WERI-Rb-1 (cell line): ENCODE results near the gene USPL1.
"Not testable (repeated sequence)": the region's sequence is repeated elsewhere in the genome, so short reads cannot be mapped to it uniquely, and the experiment has no call there.

Experiments used
- DNase-seq: peaks from one replicate; pipeline ENCODE4 v3.0.0-alpha.2; 2020
- H3K27ac ChIP-seq: fragments of 250-450 bp; sonication (Bioruptor Pico); 2 replicates; pipeline ENCODE4 v1.5.1; 2020; ENCODE audit warnings: mild to moderate bottlenecking, moderate library complexity
- H3K27me3 ChIP-seq: fragments of 250-450 bp; sonication (Bioruptor Pico); 2 replicates; pipeline ENCODE4 v1.5.1; 2021; ENCODE audit warnings: mild to moderate bottlenecking, low read depth, moderate library complexity; ENCODE audit not compliant: insufficient read depth, severe bottlenecking
- H3K36me3 ChIP-seq: fragments of 250-450 bp; sonication (Bioruptor Pico); 2 replicates; pipeline ENCODE4 v1.5.1; 2020; ENCODE audit warnings: mild to moderate bottlenecking, moderate library complexity
- H3K4me3 ChIP-seq: 2 replicates; pipeline ENCODE4 v1.5.1; 2011; ENCODE audit warnings: low read depth, mild to moderate bottlenecking, control low read depth, low read length
- H3K9me3 ChIP-seq: fragments of 250-450 bp; sonication (Bioruptor Pico); 2 replicates; pipeline ENCODE4 v1.5.1; 2021; ENCODE audit warnings: mild to moderate bottlenecking, moderate library complexity; ENCODE audit not compliant: severe bottlenecking
- TF ChIP-seq, protein P1 (sequence below): IDR thresholded peaks from 2 replicates; pipeline ENCODE4 v1.5.1; 2011; ENCODE audit warnings: low read depth, mild to moderate bottlenecking, control low read depth, inconsistent platforms, low read length

Gene USPL1

DNA sequence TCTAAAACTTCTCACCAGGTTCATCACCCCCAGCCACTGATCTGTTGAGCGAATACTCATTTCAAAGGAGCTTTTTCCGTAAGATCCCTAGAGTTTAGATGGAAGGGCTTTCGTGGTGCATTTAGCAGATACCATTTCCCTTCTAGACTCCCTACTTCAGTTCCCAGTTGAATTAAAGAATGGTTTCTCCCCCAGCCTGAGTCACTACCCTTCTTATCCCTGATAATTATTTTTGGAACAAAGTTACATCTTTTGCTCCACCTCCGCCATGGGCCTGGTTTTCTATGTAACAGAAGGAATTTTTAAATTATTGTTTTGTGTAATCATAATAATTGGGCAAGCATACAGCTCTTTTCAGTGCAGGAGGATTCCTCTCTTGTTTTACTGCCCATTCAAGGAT is 22.0 kb downstream of the USPL1 start:
- Histone ChIP-seq H3K27ac (no peak overlapping the region), H3K27me3 (no peaks in the 10 kb centered on the region), H3K36me3 (no peaks in the 10 kb centered on the region), H3K4me3 (no peak overlapping the region), H3K9me3 (no peaks in the 10 kb centered on the region)
- TF ChIP-seq, protein P1, sequence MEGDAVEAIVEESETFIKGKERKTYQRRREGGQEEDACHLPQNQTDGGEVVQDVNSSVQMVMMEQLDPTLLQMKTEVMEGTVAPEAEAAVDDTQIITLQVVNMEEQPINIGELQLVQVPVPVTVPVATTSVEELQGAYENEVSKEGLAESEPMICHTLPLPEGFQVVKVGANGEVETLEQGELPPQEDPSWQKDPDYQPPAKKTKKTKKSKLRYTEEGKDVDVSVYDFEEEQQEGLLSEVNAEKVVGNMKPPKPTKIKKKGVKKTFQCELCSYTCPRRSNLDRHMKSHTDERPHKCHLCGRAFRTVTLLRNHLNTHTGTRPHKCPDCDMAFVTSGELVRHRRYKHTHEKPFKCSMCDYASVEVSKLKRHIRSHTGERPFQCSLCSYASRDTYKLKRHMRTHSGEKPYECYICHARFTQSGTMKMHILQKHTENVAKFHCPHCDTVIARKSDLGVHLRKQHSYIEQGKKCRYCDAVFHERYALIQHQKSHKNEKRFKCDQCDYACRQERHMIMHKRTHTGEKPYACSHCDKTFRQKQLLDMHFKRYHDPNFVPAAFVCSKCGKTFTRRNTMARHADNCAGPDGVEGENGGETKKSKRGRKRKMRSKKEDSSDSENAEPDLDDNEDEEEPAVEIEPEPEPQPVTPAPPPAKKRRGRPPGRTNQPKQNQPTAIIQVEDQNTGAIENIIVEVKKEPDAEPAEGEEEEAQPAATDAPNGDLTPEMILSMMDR: no peak
- no peak for DNase-seq

DNA sequence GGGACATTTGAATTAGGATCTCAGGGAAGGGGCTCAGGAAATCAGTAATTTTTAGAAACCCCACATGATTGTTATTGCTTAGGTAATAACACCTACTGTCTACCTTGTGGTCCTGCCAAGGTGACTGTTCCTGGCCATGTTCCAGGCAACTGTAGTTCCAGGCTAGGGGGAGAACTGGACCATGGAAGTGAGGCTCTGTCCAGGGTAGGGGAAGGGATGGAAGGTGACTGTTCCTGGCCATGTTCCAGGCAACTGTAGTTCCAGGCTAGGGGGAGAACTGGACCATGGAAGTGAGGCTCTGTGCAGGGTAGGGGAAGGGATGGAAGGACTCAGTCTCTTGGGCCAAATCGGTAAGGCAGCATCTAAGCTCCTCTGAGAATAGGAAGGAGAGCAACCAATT is 23.5 kb downstream of the USPL1 start:
- not testable (repeated sequence) for H3K27ac ChIP-seq, DNase-seq, H3K9me3 ChIP-seq, H3K36me3 ChIP-seq, H3K4me3 ChIP-seq, H3K27me3 ChIP-seq

DNA sequence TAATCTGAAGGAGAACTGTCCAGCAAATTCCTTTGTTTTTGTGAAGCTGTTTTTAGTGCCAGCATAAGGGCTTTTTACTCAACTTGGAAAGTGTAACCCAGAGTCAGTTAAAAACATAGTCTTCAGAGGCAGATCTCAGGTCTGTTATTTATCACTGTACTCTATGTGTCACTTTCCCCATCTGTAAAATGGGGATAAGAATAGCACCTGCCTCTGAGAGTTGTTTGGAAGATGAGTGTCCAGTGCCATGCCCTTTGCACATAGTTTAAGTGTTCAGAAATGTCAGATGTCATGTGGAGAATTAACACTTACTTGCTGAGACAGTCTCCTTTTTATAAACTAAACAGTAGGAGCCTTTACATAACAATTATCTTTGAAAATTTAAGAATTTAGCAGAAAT is 27.9 kb downstream of the USPL1 start:
- no peak for DNase-seq
- Histone ChIP-seq H3K36me3 (peaks cover 3% of the 10 kb centered on the region; the same call in 1 of the 2 replicates), H3K27ac (no peak overlapping the region), H3K4me3 (no peak overlapping the region), H3K27me3 (no peaks in the 10 kb centered on the region), H3K9me3 (no peaks in the 10 kb centered on the region)
- TF ChIP-seq, protein P1: no peak

DNA sequence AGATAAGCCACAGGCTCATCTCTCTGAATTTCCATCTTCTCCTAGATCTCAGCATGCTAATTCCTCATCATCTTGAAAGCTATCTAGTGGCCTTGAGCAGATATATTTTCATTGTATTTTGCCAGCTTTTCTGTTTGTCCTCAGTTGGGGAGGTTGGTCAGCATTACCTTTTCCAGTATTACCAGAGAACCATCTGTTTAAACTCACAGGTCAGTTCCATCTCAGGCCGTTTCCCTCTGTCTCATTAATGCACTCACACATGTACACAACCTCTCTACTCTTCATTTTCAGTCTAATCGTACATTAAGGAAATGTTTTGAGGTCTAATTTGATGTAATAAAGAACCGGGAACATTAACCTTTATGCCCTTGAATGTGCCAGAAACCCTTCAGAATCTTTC is 29.7 kb downstream of the USPL1 start:
- TF ChIP-seq, protein P1: no peak
- Histone ChIP-seq H3K36me3 (peaks cover 3% of the 10 kb centered on the region; the same call in 1 of the 2 replicates), H3K4me3 (no peak overlapping the region), H3K27me3 (no peaks in the 10 kb centered on the region), H3K9me3 (no peaks in the 10 kb centered on the region), H3K27ac (peak overlapping the region; percentile 46)
- no peak for DNase-seq

DNA sequence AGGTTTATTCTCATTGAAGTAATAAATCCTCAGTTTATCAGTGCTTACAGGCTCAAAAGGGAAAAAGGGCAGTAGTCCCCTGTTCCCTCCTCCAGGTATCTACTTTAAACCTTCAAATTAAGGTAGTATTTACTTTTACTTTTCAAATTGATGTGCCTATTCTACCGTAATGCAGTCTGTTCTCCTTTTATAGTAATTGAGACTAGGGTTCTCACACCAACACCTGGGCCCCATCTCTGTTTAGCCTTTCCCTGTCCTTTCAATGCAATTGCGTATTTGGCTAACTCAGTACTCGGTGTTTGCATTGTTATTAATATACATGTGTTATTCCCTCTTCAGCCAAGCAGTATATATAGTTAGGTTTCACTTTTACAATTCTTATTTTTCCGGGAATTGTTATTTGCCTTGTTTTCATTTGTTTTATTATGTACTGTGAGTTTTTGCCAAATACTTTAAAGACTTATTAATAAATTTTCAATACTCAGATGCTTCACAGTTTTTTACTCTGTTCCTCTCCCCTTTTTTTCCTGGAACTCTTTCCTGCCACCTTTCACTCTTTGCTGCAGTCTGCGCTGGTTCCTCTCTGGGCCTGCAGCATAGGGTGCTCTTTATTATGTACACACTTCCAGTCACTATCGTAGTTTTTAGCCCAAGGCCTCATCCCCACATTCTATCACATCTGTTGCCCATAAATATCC is 30.3 kb downstream of the USPL1 start:
- peak overlapping the region; percentile 46 for H3K27ac ChIP-seq
- peaks cover 3% of the 10 kb centered on the region; the same call in 1 of the 2 replicates for H3K36me3 ChIP-seq
- no peak overlapping the region for H3K4me3 ChIP-seq
- TF ChIP-seq, protein P1: no peak
- no peaks in the 10 kb centered on the region for H3K27me3 ChIP-seq
- no peaks in the 10 kb centered on the region for H3K9me3 ChIP-seq
- DNase-seq: no peak

DNA sequence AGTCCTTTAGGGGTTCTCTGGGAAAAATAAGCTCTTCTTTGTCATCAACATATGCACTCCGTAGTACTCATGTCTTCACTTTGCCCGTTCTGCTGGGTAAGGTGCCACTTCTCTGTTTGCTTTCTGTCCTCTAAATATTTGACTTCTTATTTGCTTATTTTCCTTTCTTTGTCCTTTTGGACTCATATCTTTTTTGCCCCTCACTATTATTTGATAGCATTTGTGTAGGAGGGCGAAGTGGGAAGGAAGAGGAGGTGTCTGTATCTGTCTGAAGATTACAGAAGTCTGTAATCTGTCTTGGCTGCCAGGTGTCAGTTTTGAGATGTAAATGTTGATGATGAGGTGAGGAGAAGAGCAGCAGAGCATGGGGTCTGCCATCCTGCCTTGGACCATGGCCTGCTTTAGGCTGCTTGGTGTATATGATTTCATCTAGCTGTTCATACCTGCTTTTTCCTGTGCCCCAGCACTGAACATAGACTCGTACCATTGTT is 30.8 kb downstream of the USPL1 start:
- Histone ChIP-seq H3K27me3 (no peaks in the 10 kb centered on the region), H3K27ac (no peak overlapping the region), H3K36me3 (peaks cover 3% of the 10 kb centered on the region; the same call in 1 of the 2 replicates), H3K9me3 (no peaks in the 10 kb centered on the region), H3K4me3 (no peak overlapping the region)
- no peak for DNase-seq
- TF ChIP-seq, protein P1: no peak

DNA sequence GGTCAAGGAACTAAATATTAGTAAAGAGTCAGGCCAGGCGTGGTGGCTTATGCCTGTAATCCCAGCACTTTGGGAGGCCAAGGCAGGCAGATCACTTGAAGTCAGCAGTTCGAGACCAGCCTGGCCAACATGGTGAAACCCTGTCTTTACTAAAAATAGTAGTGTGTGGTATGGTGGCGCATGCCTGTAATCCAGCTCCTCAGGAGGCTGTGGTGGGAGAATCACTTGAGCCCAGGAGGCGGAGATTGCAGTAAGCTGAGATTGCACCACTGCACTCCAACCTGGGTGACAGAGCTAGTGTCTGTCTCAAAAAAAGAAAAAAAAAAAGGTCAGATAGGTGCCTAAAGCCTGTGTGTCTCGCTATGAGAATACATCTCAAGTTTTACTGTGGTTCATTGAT is 33.9 kb downstream of the USPL1 start:
- H3K4me3 ChIP-seq, H3K27ac ChIP-seq, DNase-seq, H3K36me3 ChIP-seq, H3K27me3 ChIP-seq, H3K9me3 ChIP-seq: not testable (repeated sequence)
